ENCODE results near the gene PDGFD.

PDGFD gene

DNA sequence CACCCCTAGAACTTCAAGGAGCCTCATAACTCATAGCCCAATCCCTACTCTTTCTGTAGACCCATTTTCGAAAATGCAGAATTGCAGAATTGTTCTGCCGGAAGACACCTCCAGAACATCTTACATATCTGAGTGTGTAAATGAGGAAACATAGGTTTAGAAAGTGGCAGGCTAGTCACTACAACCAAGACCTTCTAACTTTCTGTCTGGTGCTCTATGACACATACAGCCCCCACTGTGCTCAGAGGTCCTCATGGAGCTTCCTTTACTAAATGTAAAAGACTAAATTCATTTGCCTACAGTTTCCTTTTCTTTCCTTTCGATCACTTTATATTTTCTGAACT is 259.7 kb downstream of the PDGFD start:
- DNase-seq, result peak in 2 of 3 donors; percentile 38 to 40

DNA sequence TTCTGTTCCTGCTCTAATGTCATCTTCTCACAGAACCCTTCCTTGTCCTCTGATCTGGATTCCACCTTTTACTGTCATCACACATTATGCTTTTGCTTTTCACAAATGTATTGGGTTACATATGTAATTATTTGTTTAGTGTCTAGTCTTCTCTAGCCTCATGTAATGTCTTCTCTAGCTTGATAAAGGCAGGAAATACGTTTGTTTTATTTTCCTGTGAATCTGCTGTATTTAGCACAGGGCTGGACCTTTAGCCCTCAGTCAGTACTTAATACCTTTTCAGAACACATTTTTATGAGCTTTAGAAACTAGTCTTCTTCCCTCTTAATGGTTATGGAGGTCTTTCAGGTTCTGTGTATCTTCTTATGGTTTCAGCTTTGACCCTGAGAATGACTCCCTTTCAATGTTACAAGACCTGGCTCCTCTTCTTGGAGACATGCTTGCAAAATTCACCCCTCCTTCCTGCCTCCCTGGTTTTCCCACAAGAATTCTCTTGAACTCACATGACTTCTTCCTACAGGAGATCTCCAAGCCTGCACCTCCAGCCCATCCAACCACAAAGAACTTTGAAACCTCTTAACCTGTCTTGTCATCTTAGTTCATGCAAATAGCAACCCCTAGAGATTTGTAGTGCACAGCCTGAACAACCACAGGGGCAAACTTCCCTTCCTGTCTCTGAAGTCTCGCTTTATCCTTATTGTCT is 260.2 kb downstream of the PDGFD start:
- no peak for DNase-seq

- peak in 1 of 3 donors; percentile 8 for DNase-seq
These were observed 261.0 kb downstream of the PDGFD start for GRCh38 chr11:103902994-103903393.

GRCh38 chr11:103901656-103902055 is 262.3 kb downstream of the PDGFD start:
- no peak for DNase-seq

GRCh38 chr11:103898577-103899336 is 265.2 kb downstream of the PDGFD start:
- no peak for DNase-seq

GRCh38 chr11:103898065-103898464 is 265.9 kb downstream of the PDGFD start:
- no peak for DNase-seq

DNA sequence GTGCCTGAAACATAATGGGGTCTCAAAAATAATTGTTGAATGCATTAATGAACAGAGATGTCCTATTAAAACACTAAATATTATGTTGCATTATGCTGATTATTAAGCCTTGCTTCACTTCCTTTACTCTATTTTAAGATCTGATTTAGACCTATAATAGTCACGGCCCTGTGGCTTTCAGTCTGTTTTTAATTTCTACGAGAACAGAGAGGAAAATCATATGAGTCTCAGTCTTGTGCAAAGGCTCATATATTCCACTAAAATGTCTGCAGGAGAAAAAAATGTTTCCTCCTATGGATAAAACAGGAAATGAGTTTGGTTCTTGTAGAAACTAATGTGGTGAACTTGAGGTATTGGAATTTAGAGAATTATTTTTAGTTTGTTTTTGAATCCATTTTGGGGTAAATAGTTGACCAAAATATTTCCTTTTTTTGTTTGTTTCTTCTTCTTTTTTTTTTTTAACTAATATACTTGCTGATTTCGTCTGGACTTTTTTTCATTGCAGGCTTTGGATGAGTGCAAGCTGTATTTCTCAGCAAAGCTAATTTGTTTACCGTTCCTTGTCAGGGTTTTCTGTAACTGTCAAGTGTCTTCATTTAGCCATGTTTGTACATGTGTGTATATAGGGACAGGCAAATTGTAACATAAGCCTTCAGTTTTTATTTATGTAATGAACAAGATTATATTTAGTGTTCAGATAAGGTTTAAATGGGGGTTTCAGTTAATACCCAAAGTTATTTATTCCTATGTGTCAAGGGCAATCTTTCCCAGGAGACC is 266.6 kb downstream of the PDGFD start:
- DNase-seq, result peak in 2 of 3 donors; percentile 39 to 48

DNA sequence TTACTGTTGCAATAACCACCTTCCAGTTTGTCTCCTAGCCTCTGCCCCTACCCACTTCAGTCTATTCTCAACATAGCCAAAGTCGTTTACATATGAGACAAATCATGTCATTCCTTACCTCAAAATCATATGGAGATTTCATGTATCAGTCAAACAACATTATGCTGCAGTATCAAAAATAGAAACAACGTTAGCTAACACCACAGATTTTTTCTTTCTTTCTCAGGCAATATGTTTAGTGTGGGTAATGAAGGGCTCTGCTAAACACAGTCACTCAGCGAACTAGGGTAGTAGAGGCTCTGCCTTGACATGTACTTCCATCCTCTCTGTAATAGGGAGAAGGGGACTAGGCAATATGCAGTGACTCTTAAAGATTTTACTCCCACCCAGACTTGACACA is 268.8 kb downstream of the PDGFD start:
- DNase-seq, result no peak

DNA sequence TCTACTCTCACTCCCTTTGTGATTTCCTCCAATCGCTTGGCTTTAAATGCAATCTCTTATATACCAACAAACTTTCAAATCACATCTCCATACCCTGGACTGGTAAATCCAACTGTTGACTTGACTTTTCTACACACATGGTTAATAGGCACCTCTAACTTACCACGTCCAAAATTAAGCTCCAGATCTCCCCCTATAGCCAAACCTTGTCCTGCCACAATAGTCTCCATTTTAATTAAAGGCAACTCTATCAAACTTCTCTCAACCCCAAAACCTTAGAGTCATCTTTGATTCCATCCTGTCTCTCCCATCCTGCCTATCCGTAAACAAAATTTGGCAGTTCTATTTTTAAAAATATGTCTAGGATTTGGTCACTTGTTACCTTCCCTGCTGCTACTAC is 269.3 kb downstream of the PDGFD start:
- DNase-seq, result no peak

GRCh38 chr11:103894034-103894433 is 269.9 kb downstream of the PDGFD start:
- DNase-seq, result no peak

DNA sequence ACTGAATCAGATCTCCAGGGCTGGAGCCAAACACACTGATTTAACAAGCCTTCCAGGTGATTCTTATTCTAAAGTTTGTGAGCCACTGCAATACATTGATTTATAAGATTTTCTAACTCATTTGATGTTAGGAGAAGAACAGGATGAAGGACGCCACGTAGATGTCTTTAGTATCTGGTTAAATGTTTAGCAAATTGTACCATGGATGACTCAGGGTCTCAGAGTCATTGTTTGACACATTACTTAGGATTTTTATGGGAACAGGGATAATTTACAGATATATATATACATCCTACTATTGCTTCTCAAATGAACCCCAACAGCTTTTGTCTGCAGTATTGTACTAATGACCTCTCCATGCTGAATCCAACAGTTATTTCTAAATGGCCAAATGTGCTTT is 270.6 kb downstream of the PDGFD start:
- no peak for DNase-seq

DNA sequence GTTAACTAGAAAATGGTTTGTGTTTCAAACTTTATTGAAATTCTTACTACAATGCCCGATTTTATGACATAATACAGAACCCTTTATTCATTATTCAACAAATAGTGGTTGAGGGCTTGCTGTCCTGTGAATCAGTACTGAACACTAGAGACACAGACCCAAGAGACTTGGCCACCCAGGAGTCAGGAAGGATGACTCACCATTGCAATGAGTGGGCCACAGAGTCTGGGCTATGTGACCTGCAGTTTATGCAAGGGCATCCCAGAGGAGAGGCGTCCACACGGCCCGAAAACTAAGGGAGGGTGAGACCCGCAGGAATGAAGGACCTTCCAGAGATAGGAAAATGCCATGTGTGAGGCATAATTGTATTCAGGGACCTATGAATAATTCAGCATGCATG is 271.3 kb downstream of the PDGFD start:
- DNase-seq, result peak; percentile 35 to 45 (median 42)

- no peak for DNase-seq
These were observed 273.3 kb downstream of the PDGFD start for GRCh38 chr11:103890654-103891053.

GRCh38 chr11:103889679-103890078 is 274.3 kb downstream of the PDGFD start:
- no peak for DNase-seq

DNA sequence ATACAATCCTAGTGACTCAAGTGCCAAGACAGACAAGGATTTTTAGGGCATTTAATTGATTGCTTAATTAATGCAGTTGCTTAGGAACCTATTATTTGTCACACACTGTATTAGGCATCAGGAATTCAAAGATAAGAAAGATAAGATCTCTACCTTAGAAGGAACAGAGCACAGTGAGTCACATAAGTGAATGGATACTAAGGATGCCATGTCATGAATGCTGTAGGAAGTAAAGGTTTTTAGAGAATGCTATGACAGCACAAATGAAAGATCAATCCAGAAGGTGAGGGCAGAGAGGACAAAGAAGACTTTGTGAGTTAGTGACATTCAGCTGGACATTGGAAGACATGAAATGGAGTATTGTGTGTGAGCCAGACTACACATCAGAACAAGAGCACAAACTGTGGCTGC is 275.4 kb downstream of the PDGFD start:
- no peak for DNase-seq

DNA sequence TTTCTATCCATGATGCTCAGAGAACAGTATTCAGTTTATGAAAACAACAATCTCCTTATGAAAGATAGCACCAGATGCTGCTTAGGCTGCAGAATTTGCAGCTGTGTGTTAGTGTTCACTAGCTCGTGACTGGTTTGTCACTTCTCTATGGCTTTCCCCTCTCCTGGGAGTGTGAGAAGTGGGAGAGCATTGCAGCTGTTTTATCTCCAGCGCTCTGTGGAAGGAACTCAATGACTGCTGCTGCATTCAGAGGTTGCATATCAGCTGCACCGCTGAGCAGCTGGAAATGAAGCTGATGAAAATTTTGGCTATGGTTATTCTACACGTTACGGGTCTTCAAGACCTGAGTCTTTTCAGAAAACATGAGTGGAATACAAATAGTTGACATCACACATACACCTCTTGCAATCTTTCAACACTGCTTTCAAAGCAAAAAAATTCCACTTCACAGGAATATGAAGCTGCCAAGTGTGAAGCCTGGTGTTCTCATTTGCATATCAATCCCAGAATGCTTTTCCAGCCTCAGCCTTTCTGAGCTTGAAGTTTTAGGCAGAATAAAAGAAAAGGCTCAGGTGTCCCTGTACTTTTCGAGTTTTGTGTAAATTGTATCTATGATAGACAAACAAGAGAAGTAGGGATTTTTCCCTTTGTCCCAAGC is 276.8 kb downstream of the PDGFD start:
- DNase-seq, result peak; percentile 65 to 72 (median 66)

GRCh38 chr11:103883856-103884255 is 280.1 kb downstream of the PDGFD start:
- DNase-seq, result no peak

- no peak for DNase-seq
These were observed 280.7 kb downstream of the PDGFD start for GRCh38 chr11:103883291-103883690.

DNA sequence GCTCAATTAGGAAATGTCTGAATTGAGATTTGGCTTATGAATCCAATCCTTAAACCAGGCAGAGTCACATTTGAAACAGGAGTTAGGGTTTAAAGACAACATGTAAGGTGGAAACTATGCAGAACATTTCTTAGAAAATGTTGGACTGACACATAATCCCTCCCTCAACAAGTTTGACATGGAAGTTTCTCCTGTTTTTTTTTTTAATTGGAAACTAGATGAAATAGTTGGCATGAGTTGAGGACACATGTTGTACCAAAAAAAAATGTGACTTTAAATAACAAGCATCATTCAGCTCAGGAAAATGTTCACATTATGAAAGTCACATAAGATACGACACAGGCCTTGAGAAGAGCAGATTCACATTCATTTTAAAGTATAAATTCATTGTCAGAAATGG is 282.4 kb downstream of the PDGFD start:
- no peak for DNase-seq

- DNase-seq, result no peak
These were observed 283.0 kb downstream of the PDGFD start for GRCh38 chr11:103880968-103881367.

- peak in 2 of 3 donors; percentile 17 to 39 for DNase-seq
These were observed 285.3 kb downstream of the PDGFD start for GRCh38 chr11:103878646-103879045.

- no peak for DNase-seq
These were observed 286.7 kb downstream of the PDGFD start for GRCh38 chr11:103877221-103877620.

- no peak for DNase-seq
These were observed 288.0 kb downstream of the PDGFD start for GRCh38 chr11:103875855-103876510.
